GM23248 (cell line): ENCODE results near the gene TNFRSF18.

ENCODE experiments used
- EZH2 ChIP-seq: fragments of 200-600 bp; sonication (generic); IDR thresholded peaks from 2 replicates; pipeline ENCODE4 v1.6.1; 2018; ENCODE audit warnings: antibody characterized with exemption, mild to moderate bottlenecking; ENCODE audit not compliant: insufficient read depth, poor library complexity, severe bottlenecking
- EZH2phosphoT487 ChIP-seq: fragments of 200-600 bp; sonication (generic); IDR thresholded peaks from 2 replicates; pipeline ENCODE4 v1.6.1; 2018; ENCODE audit warnings: antibody characterized with exemption, moderate library complexity, mild to moderate bottlenecking, low read depth; ENCODE audit not compliant: insufficient read depth

DNA sequence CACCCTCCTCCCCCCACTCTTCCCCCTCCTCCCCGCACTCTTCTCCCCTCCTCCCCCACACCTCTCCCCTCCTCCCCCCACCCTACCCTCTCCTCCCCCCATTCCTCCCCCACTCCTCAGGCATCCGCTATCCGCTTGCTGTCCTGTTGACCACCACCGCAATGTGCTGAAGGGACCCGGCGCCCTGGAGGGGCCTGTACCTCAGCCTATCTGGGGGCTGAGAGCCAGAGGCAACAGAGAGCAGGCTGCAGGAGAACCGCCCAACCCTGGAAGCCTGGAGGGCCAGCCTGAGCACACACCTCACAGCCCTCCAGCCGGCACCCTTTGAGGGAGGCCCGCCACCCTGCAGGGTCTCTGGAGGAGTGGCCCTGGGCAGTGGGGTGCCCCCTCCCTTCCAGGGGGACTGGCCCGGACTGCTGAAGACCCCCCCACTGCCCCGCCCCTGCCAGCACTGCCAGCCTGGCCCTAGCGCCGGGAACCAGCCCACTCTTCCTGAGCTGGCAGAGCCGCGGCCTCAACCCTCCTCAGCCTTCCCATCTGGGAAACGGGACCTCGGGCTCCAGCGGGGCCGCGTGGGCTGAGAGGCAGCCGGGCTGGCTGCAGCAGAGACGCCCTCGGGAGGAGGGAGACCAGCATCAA is 38.9 kb upstream of the TNFRSF18 start:
- TF ChIP-seq EZH2 = no peak
- TF ChIP-seq EZH2phosphoT487 = no peak
